MM.1S (cell line): ENCODE results near the gene EFNA2.

Experiments used
- DNase-seq: peaks from one replicate; pipeline ENCODE4 v3.0.0-alpha.2; 2015
- H2AFZ ChIP-seq: fragments of 300-600 bp; sonication (generic); 2 replicates; pipeline ENCODE4 v1.6.0; 2016; ENCODE audit warnings: antibody characterized with exemption, low read length
- H3F3A ChIP-seq: fragments of 300-600 bp; sonication (generic); 2 replicates; pipeline ENCODE4 v1.6.1; 2016; ENCODE audit warnings: mild to moderate bottlenecking, antibody characterized with exemption, low read length, moderate library complexity, mixed read lengths; ENCODE audit not compliant: insufficient read depth
- H3K27ac ChIP-seq: fragments of 300-600 bp; sonication (generic); 2 replicates; pipeline ENCODE4 v1.5.1; 2016; ENCODE audit warnings: mild to moderate bottlenecking, low read length
- H3K27me3 ChIP-seq: fragments of 300-600 bp; sonication (generic); replicated peaks from 2 replicates; pipeline ENCODE4 v1.6.0; 2016; ENCODE audit warnings: low read length; ENCODE audit not compliant: insufficient read depth
- H3K36me3 ChIP-seq: fragments of 300-600 bp; sonication (generic); replicated peaks from 2 replicates; pipeline ENCODE4 v1.6.1; 2016; ENCODE audit warnings: mild to moderate bottlenecking, low read length, mixed read lengths; ENCODE audit not compliant: insufficient read depth
- H3K4me1 ChIP-seq: fragments of 300-600 bp; sonication (generic); 2 replicates; pipeline ENCODE4 v1.6.1; 2016; ENCODE audit warnings: low read length, mixed read lengths
- H3K4me2 ChIP-seq: fragments of 300-600 bp; sonication (generic); 2 replicates; pipeline ENCODE4 v1.6.0; 2016; ENCODE audit warnings: low read depth, low read length
- H3K4me3 ChIP-seq: fragments of 300-600 bp; sonication (generic); 2 replicates; pipeline ENCODE4 v1.5.1; 2016; ENCODE audit warnings: low read length, mixed read lengths
- H3K79me2 ChIP-seq: fragments of 300-600 bp; sonication (generic); 2 replicates; pipeline ENCODE4 v1.6.1; 2016; ENCODE audit warnings: mixed run types, low read length, mixed read lengths
- H3K9ac ChIP-seq: fragments of 300-600 bp; sonication (generic); 2 replicates; pipeline ENCODE4 v1.6.1; 2016; ENCODE audit warnings: low read length, mixed read lengths
- H3K9me2 ChIP-seq: fragments of 300-600 bp; sonication (generic); replicated peaks from 2 replicates; pipeline ENCODE4 v1.6.1; 2016; ENCODE audit warnings: mild to moderate bottlenecking, low read length, mixed read lengths; ENCODE audit not compliant: insufficient read depth
- H3K9me3 ChIP-seq: fragments of 300-600 bp; sonication (generic); replicated peaks from 2 replicates; pipeline ENCODE4 v1.6.1; 2016; ENCODE audit warnings: mild to moderate bottlenecking, low read length, mixed read lengths; ENCODE audit not compliant: insufficient read depth
- H4K20me1 ChIP-seq: fragments of 300-600 bp; sonication (generic); 2 replicates; pipeline ENCODE4 v1.6.1; 2016; ENCODE audit warnings: mild to moderate bottlenecking, low read length, moderate library complexity, mixed read lengths; ENCODE audit not compliant: insufficient read depth
- EZH2 ChIP-seq: fragments of 300-600 bp; sonication (generic); optimal IDR thresholded peaks from 2 replicates; pipeline ENCODE3; 2017; ENCODE audit warnings: low read depth, mild to moderate bottlenecking, antibody characterized with exemption, low read length, mixed read lengths
- EZH2phosphoT487 ChIP-seq: fragments of 300-600 bp; sonication (generic); IDR thresholded peaks from 2 replicates; pipeline ENCODE4 v1.6.1; 2018; ENCODE audit warnings: antibody characterized with exemption, low read length
- TF ChIP-seq, protein P1 (sequence below): fragments of 300-600 bp; sonication (generic); IDR thresholded peaks from 2 replicates; pipeline ENCODE4 v1.5.1; 2016; ENCODE audit warnings: antibody characterized with exemption, low read length, mixed read lengths

Gene EFNA2

DNA sequence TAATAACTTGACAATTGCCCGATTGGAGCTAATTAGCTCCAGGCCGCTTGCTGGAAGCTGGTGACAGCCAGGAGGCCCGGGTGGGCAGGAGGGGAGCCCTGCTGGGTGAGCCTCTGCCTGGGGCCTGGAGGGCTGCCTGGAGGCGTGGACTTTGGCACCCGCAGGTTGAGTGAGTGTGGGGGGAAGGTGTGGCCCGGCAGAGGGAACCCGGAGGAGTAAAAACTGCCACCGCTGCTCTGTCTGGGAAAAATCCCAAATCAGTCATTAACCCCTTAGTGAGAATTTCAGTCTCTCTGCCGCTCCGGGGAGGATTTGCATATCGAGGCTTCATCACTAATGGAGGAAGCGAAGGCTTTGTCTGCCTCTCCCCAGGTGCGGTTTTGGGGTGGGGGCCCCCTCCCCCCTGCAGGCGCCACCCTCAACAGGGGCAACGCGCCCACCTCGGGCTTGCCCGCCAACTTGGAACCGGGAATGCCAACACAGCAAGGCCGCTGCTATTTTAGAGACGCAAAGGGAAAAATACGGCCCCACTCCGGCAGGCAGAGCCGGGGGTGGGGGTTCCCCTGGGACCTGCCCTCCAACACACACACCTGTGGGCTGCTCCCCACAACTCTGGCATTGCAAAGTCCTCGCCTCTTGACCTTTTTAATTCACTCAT is 6.2 kb downstream of the EFNA2 start:
- H3K4me1 ChIP-seq, result no peaks in the 10 kb centered on the region
- DNase-seq, result no peak
- H3K9me2 ChIP-seq, result no peaks in the 10 kb centered on the region
- TF ChIP-seq EZH2phosphoT487, result 0 out of 2 replicates have a peak, but pooled peaks have one; percentile 79
- TF ChIP-seq, protein P1, sequence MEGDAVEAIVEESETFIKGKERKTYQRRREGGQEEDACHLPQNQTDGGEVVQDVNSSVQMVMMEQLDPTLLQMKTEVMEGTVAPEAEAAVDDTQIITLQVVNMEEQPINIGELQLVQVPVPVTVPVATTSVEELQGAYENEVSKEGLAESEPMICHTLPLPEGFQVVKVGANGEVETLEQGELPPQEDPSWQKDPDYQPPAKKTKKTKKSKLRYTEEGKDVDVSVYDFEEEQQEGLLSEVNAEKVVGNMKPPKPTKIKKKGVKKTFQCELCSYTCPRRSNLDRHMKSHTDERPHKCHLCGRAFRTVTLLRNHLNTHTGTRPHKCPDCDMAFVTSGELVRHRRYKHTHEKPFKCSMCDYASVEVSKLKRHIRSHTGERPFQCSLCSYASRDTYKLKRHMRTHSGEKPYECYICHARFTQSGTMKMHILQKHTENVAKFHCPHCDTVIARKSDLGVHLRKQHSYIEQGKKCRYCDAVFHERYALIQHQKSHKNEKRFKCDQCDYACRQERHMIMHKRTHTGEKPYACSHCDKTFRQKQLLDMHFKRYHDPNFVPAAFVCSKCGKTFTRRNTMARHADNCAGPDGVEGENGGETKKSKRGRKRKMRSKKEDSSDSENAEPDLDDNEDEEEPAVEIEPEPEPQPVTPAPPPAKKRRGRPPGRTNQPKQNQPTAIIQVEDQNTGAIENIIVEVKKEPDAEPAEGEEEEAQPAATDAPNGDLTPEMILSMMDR, result no peak
- TF ChIP-seq EZH2, result peak; percentile 81
- H4K20me1 ChIP-seq, result no peaks in the 10 kb centered on the region
- H2AFZ ChIP-seq, result no peak overlapping the region
- no peaks in the 10 kb centered on the region for H3K9me3 ChIP-seq
- H3K79me2 ChIP-seq, result no peaks in the 10 kb centered on the region
- no peaks in the 10 kb centered on the region for H3F3A ChIP-seq
- no peak overlapping the region for H3K27ac ChIP-seq
- peak overlapping the region; percentile 10; the same call in 1 of the 2 replicates for H3K4me2 ChIP-seq
- H3K9ac ChIP-seq, result no peak overlapping the region
- no peaks in the 10 kb centered on the region for H3K36me3 ChIP-seq
- no peak overlapping the region for H3K4me3 ChIP-seq
- peaks cover 98% of the 10 kb centered on the region for H3K27me3 ChIP-seq

DNA sequence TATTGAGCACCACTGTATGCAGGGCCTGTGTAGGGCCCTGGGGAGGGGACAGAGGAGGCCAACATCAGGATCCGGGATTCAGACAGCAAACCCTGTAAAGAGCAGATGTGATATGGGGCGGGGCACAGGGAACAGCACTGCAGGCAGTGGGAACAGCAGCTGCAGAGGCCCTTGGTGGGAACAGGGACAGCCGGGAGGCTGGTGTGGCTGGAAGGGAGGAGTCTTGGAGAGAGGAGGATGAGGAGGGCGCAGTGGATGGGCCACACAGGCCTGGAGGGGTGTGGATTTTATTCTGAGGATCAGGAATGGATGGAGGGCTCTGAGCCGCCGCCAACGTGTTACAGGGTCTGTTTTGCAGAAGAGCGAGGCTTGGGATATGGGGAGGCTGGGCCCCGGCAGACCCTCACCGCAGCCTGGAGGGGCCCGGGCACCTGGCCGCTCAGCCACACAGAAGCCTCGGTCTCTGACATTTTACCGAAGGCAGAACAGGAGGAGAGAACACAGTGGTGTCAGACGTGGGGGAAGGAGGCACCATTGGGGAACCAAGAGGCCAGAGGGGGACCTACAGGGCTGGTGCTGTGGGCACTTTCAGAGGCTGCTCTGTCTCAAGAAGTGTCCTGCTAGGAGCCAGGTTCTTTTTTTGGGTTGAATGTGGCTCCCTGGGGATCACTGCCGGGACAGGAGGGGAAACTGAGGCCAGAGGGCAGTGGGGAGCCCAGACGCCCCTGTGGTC is 6.9 kb downstream of the EFNA2 start:
- Histone ChIP-seq H3K9me2 (no peaks in the 10 kb centered on the region), H3K4me2 (0 out of 2 replicates have a peak overlapping the region, but pooled peaks have one; percentile 10), H3K4me1 (no peaks in the 10 kb centered on the region), H3F3A (no peaks in the 10 kb centered on the region), H3K79me2 (no peaks in the 10 kb centered on the region), H3K9me3 (no peaks in the 10 kb centered on the region), H3K27me3 (peaks cover 98% of the 10 kb centered on the region), H3K27ac (no peak overlapping the region), H4K20me1 (no peaks in the 10 kb centered on the region), H3K9ac (no peak overlapping the region), H3K36me3 (no peaks in the 10 kb centered on the region), H2AFZ (no peak overlapping the region), H3K4me3 (no peak overlapping the region)
- DNase-seq, result no peak
- TF ChIP-seq EZH2phosphoT487, result 0 out of 2 replicates have a peak, but pooled peaks have one; percentile 44
- TF ChIP-seq, protein P1, result no peak

DNA sequence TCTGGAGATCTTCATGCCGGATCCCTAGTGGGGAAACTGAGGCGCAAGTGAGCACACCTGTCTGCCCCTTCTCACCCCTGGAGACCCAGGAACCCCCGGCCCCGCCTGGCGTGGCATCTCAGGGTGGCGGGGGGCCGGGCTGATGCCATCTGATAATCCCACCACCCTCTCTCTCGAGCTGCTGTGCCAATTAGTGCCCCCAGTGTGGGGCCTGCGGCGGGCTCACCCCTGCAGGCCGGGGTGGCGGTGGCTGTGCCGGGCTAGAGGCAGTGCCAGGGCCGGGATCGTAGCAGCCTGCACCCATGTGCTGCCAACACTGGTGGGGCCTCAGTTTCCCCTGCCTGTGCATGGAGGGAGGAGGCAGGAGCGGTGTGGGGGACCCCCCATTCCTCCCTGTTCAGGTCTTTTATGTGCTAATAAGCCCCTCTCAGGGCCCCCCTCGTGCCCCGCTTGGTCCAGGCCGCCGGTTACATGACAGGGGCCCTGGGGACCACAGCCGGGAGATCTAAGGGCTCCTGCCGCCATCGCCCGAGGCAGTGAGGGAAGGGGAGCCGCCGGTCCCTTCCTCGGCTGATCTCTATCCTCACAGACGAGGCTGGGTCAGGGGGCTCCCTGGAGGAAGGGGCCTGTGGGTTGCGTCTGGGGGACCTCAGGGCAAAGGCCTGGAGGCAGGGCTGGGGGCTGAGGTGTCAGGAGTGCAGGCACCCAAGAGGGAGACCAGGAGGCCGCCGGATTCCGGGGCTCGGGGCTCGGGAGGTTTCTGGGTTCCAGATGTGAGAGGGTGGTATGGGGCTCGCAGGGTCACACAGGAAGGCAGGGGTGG is 8.3 kb downstream of the EFNA2 start:
- Histone ChIP-seq H3K4me2 (no peak overlapping the region), H2AFZ (no peak overlapping the region), H3K79me2 (no peaks in the 10 kb centered on the region), H3K9me3 (no peaks in the 10 kb centered on the region), H3K9me2 (no peaks in the 10 kb centered on the region), H3K27me3 (peaks cover 98% of the 10 kb centered on the region), H3K27ac (no peak overlapping the region), H3K9ac (no peak overlapping the region), H3K36me3 (no peaks in the 10 kb centered on the region), H3K4me3 (no peak overlapping the region), H3K4me1 (no peaks in the 10 kb centered on the region), H3F3A (no peaks in the 10 kb centered on the region), H4K20me1 (no peaks in the 10 kb centered on the region)
- TF ChIP-seq EZH2phosphoT487, result no peak
- TF ChIP-seq, protein P1, result no peak
- TF ChIP-seq EZH2, result no peak
- DNase-seq, result no peak
